ENCODE results near the gene DIPK2A. TPM values are rescaled to one million over a fixed set of nuclear protein-coding genes. Genes with fewer than 3 reads are reported as not detected.
A peak's percentile ranks its signal among the peaks of the same experiment; 100 is the strongest.

The DIPK2A gene
- total RNA-seq = 10 to 100 TPM; 38.8 to 68.6 (median 48.3) TPM

- TF ChIP-seq POLR2A (IDR thresholded peaks at IDR 0.05; ENCODE audit: low read depth) (peak; percentile 81), CTCF (IDR thresholded peaks at IDR 0.05) (no peak), POLR2AphosphoS5 (IDR thresholded peaks at IDR 0.05) (peak; percentile 97 to 98)
Measured at GRCh38 chr3:143971359-143972154, at the start of gene DIPK2A. Gene DIPK2A (plus strand): TSS chr3:143971823. CDS start chr3:143972333, 510 bp downstream.

GRCh38 chr3:143924522-143925285 lies 46.9 kb upstream of the DIPK2A start:
- 85% methylated on average over 9 of the region's 9 CpGs for WGBS
- no peaks in the 10 kb centered on the region for H3K9me3 ChIP-seq
- H3K27ac ChIP-seq (replicated peaks in 1 of 4) = no peak overlapping the region
- intact Hi-C loops (cut with DNase I) = no loop called here
- no peak overlapping the region for H3K4me3 ChIP-seq
- H3K36me3 ChIP-seq = no peaks in the 10 kb centered on the region
- DNase-seq (ENCODE audit: extremely low spot score) = no peak
- H3K27me3 ChIP-seq = no peaks in the 10 kb centered on the region
- H3K4me1 ChIP-seq = no peaks in the 10 kb centered on the region
- TF ChIP-seq POLR2AphosphoS5 (IDR thresholded peaks at IDR 0.05) = no peak
- TF ChIP-seq CTCF (IDR thresholded peaks at IDR 0.05) = no peak
- TF ChIP-seq EP300 (IDR thresholded peaks at IDR 0.05) = no peak

More at GRCh38 chr3:143971359-143972154, at the start of gene DIPK2A:
- Histone ChIP-seq H3K36me3 (no peaks in the 10 kb centered on the region), H3K4me3 (peak within 1 kb of the TSS; percentile 67 to 89 (median 88)), H3K27ac (replicated peaks in 1 of 4) (peak within 1 kb of the TSS; percentile 95 to 97 (median 96)), H3K4me1 (peaks cover 0 to 31% (median 27%) of the 10 kb centered on the region in 4 donors), H3K27me3 (no peaks in the 10 kb centered on the region), H3K9me3 (no peaks in the 10 kb centered on the region)
- under 1% methylated on average over 31 of the region's 71 CpGs for WGBS
- intact Hi-C loops (cut with DNase I) = no loop called here
- peak; percentile 98 for DNase-seq (ENCODE audit: extremely low spot score)

- TF ChIP-seq POLR2A (IDR thresholded peaks at IDR 0.05; ENCODE audit: low read depth) (no peak), CTCF (IDR thresholded peaks at IDR 0.05) (no peak), EP300 (IDR thresholded peaks at IDR 0.05) (no peak), POLR2AphosphoS5 (IDR thresholded peaks at IDR 0.05) (no peak)
- Histone ChIP-seq H3K4me1 (no peaks in the 10 kb centered on the region), H3K9me3 (no peaks in the 10 kb centered on the region), H3K36me3 (no peaks in the 10 kb centered on the region), H3K27ac (replicated peaks in 1 of 4) (no peak overlapping the region), H3K27me3 (no peaks in the 10 kb centered on the region), H3K4me3 (no peak overlapping the region)
- 82% methylated on average over 1 of the region's 1 CpG for WGBS
- intact Hi-C loops (cut with DNase I) = no loop called here
- DNase-seq (ENCODE audit: extremely low spot score) = no peak
Measured at GRCh38 chr3:143928056-143928455, 43.6 kb upstream of the DIPK2A start.

GRCh38 chr3:143928541-143929255 lies 42.9 kb upstream of the DIPK2A start:
- H3K4me1 ChIP-seq = no peaks in the 10 kb centered on the region
- no peak overlapping the region for H3K4me3 ChIP-seq
- intact Hi-C loops (cut with DNase I) = no loop called here
- H3K27me3 ChIP-seq = no peaks in the 10 kb centered on the region
- TF ChIP-seq EP300 (IDR thresholded peaks at IDR 0.05) (no peak), POLR2AphosphoS5 (IDR thresholded peaks at IDR 0.05) (no peak), CTCF (IDR thresholded peaks at IDR 0.05) (no peak), POLR2A (IDR thresholded peaks at IDR 0.05; ENCODE audit: low read depth) (no peak)
- no peak for DNase-seq (ENCODE audit: extremely low spot score)
- H3K36me3 ChIP-seq = no peaks in the 10 kb centered on the region
- no peak overlapping the region for H3K27ac ChIP-seq (replicated peaks in 1 of 4)
- no peaks in the 10 kb centered on the region for H3K9me3 ChIP-seq
- WGBS = 89% methylated on average over 3 of the region's 3 CpGs

All from esophagus muscularis mucosa (tissue), 4 donors.